Coronary artery (tissue), 2 donors: ENCODE results near the gene PHLDB2.

ENCODE experiments used
- DNase-seq: peaks from one replicate; pipeline ENCODE4 v3.0.0-alpha.2; 2017; ENCODE audit warnings: low spot score
- H3K27ac ChIP-seq, 2 donors: fragments of 200-600 bp; sonication (generic); one replicate each; pipeline ENCODE4 v1.5.1; 2016 to 2019
- H3K4me3 ChIP-seq: fragments of 200-600 bp; sonication (generic); 2 replicates; pipeline ENCODE4 v1.5.1; 2016; ENCODE audit warnings: mild to moderate bottlenecking, moderate library complexity
- TF ChIP-seq, protein P1 (sequence below): fragments of 200-600 bp; sonication (generic); IDR thresholded peaks from one replicate; pipeline ENCODE4 v1.5.1; 2019; ENCODE audit warnings: antibody characterized with exemption

PHLDB2 gene

GRCh38 chr3:111917300-111917699 lies 58.2 kb downstream of the PHLDB2 start:
- TF ChIP-seq, protein P1, sequence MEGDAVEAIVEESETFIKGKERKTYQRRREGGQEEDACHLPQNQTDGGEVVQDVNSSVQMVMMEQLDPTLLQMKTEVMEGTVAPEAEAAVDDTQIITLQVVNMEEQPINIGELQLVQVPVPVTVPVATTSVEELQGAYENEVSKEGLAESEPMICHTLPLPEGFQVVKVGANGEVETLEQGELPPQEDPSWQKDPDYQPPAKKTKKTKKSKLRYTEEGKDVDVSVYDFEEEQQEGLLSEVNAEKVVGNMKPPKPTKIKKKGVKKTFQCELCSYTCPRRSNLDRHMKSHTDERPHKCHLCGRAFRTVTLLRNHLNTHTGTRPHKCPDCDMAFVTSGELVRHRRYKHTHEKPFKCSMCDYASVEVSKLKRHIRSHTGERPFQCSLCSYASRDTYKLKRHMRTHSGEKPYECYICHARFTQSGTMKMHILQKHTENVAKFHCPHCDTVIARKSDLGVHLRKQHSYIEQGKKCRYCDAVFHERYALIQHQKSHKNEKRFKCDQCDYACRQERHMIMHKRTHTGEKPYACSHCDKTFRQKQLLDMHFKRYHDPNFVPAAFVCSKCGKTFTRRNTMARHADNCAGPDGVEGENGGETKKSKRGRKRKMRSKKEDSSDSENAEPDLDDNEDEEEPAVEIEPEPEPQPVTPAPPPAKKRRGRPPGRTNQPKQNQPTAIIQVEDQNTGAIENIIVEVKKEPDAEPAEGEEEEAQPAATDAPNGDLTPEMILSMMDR, result no peak
- H3K4me3 ChIP-seq, result no peak overlapping the region
- no peak overlapping the region for H3K27ac ChIP-seq
- no peak for DNase-seq

GRCh38 chr3:111919370-111920065 lies 60.5 kb downstream of the PHLDB2 start:
- no peak overlapping the region for H3K27ac ChIP-seq
- TF ChIP-seq, protein P1, result no peak
- H3K4me3 ChIP-seq, result no peak overlapping the region
- DNase-seq, result no peak

DNA sequence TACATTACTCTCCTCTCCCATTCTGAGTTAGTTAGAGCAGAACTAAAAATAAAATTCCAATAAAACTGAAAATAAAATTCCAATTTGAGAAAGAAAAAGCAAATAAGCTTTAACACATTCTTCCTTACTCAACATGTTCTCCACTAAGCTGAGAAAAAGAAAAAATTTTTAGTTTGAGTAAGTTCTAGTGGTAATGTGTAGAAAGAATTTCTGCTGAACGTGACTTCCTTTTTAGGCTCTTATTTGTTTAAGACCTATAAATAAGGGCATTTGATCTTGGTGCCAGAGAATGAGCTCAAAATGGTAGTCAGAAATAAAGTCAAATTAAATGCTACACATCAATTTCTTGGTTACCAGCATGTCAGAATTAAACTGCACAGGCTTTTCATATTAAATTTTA lies 62.1 kb downstream of the PHLDB2 start:
- no peak overlapping the region for H3K27ac ChIP-seq
- TF ChIP-seq, protein P1, result no peak
- DNase-seq, result no peak
- H3K4me3 ChIP-seq, result no peak overlapping the region

- Histone ChIP-seq H3K4me3 (no peak overlapping the region), H3K27ac (peak overlapping the region in 1 of 2 donors; percentile 63)
- DNase-seq, result no peak
- TF ChIP-seq, protein P1, result no peak
These were observed 64.2 kb downstream of the PHLDB2 start for GRCh38 chr3:111923095-111923771.

GRCh38 chr3:111923806-111924205 lies 64.7 kb downstream of the PHLDB2 start:
- peak overlapping the region; percentile 54 to 63 for H3K27ac ChIP-seq
- no peak overlapping the region for H3K4me3 ChIP-seq
- no peak for DNase-seq
- TF ChIP-seq, protein P1, result no peak

DNA sequence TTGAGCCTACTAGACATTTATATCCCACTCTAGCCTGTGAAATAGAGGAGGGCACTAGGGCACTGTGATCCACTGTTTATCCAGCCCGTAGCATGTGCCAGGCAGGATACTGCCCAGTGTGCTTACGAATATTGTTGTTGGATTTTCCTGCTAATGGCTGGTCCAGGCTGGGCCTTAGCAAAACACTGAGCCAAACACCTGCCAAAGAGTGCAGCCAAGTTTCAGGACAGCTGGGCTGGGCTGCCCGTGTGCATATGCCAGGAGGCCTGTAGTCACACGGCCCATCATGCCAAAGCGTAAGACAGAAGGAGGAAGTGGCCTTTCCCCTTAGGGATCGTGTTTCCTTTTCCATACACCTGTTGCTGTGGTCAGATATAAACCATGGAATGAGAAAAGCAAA lies 65.2 kb downstream of the PHLDB2 start:
- H3K4me3 ChIP-seq, result no peak overlapping the region
- peak overlapping the region; percentile 54 to 63 for H3K27ac ChIP-seq
- peak; percentile 79 for DNase-seq
- TF ChIP-seq, protein P1, result no peak

GRCh38 chr3:111926266-111926676 lies 67.2 kb downstream of the PHLDB2 start:
- Histone ChIP-seq H3K4me3 (no peak overlapping the region), H3K27ac (no peak overlapping the region)
- TF ChIP-seq, protein P1, result no peak
- no peak for DNase-seq
